GM11168 (cell line): Measurements from ENCODE around the gene CELA3A.
"Not testable (repeated sequence)": the region's sequence is repeated elsewhere in the genome, so short reads cannot be mapped to it uniquely, and the experiment has no call there.

Experiments
- in situ Hi-C: fragments of 300-500 bp; cut with MboI; formaldehyde crosslinking; loops from one replicate; pipeline ENCODE4 v1.12.0; 2022; ENCODE audit warnings: low sequenced_read_pairs; ENCODE audit not compliant: unreplicated experiment

Gene CELA3A

DNA sequence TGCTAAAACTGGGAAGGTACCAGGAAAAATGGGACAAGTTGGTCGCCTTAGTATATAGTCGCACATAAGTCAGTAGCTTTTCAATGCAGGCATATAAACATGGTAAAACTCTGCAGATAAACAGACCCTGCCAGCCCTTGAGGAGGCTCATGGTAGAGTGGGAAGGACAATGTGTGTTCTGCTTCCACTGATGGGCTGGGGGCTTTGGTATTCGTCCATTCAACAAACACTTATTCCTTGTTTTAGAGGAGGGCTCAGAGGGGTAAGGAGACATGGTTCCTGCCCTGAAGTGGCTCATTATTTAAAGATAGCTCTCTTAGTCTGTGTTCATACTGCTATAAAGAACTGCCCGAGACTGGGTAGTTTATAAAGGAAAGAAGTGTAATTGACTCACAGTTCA is 11.3 kb downstream of the CELA3A start:
- in situ Hi-C loops, result not testable (repeated sequence)

GRCh38 chr1:22014575-22015206 is 13.2 kb downstream of the CELA3A start:
- in situ Hi-C loops, result not testable (repeated sequence)

DNA sequence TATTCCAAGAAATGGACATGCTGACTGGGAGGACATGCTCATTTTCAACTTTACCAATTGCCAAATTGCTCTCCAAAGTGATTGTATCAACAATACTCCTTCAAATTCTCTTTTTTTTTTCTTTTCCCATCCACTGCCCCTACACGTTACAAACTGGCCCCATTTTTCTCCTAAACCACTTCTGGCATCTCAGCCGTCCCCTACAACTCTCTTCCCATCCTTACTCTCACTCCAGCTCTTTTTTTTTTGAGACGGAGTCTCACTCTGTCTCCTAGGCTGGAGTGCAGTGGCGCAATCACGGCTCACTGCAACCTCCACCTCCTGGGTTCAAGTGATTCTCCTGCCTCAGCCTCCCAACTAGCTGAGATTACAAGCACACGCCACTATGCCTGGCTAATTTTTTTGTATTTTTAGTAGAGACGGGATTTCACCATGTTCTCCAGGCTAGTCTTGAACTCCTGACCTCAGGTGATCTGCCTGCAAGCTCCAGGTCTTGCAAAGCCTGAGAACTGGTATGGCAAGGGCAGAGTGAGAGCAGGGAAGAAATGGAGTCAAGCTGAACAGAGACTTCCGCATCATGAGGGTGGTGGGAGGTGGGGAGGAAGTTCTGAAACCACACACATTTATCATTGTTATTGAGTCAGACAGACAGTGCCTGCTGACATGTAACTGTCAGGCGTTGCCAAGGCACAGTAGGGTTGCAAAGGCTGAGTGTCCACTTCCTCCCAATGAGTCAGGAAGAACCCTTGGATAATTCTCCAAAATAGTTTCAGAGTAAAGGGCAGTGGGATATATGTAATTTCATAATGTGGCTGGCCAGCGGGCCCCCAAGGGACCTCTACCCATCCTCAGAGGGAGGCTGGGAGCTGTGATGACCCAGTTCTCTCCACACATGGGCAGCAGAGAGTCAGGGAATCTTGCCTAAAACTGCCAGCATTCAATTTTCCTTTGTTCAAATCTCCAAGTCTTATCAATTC is 17.4 kb downstream of the CELA3A start:
- in situ Hi-C loops, result no loop called here

DNA sequence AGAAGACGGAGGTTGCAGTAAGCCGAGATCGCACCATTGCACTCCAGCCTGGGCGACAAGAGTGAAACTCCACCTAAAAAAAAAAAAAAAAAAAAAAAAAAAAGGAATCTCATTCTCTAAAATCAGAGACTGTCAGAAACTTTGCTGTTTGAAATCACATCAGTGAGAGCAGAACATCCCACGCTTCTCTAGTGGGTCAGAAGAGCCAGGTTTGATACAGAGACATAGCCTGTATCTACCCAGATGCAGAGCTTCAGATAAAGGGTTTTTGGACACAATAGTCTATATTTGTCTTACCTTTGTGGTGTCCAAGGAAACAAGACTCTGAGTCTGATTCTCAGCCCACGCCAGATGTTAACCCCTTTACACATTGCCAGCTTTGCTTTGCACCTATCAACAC is 19.6 kb downstream of the CELA3A start:
- in situ Hi-C loops, result no loop called here

DNA sequence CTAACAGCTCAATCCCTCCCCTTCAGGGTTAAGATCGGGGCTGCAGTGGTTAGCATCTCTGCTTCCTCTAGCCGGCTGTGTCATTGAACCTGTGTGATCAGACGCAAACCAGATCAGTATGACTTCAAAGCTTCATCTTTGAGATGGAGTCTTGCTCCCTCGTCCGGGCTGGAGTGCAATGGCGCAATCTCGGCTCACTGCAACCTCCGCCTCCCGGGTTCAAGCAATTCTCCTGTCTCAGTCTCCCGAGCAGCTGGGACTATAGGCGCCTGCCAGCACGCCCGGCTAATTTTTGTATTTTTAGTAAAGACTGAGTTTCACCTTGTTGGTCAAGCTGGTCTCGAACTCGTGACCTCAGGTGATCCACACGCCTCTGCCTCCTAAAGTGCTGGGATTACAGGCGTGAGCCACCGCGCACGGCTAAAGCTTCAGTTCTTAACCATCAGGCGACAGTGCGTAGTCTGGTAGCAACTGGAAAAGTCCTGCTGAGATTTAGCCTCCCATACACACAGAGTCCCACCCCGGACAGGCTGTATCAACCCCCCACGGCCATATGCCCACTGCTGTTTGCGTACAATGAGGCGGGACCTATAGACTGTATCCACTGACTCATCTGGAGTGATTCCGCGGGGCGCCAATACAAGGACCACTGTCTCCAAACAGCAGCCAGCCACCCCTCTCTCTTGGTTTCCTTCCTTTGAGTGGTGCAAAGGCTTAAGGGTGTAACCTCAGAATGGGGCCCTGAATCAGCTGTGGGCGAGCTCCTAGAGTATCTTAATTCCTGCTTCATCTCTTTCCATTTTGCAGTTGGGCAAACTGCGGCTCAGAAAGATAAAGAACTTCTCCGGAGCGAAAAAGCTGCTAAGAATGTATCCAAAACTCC is 23.3 kb downstream of the CELA3A start:
- in situ Hi-C loops, result no loop called here

DNA sequence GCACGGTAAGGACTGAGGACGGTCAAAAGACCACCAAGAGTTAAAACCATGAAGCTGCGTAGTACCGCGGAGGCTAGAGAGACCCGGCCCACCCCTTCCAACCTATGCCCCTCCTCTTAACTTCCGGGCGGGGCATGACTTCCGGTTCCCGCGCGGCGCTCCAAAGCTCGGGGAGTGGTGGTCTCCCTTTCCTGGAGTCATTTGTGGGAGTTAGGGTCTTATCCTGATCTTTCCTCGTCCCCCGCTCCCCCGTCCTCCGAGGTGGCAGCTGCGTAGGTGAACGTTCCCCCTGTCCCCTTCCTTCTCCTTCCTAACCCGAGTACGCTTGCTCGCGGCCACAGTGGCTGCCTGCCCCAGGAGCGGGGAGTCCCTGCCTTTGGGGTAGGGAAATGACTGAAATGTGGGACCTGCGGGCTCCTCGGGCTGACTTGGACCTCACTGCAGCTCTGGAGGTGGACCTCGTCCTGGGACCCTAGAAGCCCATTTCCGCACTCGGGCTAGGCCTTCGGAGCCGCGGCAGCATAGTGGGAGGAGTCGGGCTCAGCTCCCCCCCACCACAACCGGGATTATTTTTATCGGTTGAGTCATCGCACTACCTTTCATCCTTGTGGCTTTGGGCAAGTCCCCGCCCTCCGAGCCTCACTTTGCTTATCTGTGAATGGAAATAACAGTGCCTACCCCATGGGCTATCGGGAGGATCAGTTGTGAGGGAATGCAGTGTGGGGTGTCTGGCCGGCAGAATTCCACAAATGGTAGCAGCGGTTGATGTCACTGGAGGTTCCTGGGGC is 24.1 kb downstream of the CELA3A start:
- in situ Hi-C loops, result no loop called here

- in situ Hi-C loops, result no loop called here
These were observed 25.4 kb downstream of the CELA3A start for GRCh38 chr1:22026924-22027289.

- in situ Hi-C loops, result no loop called here
These were observed 28.6 kb downstream of the CELA3A start for GRCh38 chr1:22030057-22030456.

DNA sequence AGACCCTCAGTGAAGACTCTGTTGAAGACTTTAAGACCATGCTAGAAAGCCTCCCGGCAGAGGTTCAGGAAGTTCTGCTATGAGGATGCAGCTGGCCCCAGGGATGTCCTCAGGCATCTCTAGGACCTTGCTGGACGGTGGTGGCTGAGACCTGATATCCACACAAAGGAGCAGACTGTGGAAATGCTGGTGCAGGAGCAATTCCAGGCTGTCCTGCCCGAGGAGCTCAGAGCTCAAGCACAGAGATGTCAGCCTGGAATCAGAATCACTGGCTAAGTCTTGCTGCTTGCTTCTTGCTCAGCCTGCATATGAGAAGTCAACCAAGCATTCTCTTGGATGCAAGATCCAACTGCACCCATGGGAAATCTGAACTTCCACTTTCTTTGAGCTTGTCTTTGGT is 29.0 kb downstream of the CELA3A start:
- in situ Hi-C loops, result no loop called here

DNA sequence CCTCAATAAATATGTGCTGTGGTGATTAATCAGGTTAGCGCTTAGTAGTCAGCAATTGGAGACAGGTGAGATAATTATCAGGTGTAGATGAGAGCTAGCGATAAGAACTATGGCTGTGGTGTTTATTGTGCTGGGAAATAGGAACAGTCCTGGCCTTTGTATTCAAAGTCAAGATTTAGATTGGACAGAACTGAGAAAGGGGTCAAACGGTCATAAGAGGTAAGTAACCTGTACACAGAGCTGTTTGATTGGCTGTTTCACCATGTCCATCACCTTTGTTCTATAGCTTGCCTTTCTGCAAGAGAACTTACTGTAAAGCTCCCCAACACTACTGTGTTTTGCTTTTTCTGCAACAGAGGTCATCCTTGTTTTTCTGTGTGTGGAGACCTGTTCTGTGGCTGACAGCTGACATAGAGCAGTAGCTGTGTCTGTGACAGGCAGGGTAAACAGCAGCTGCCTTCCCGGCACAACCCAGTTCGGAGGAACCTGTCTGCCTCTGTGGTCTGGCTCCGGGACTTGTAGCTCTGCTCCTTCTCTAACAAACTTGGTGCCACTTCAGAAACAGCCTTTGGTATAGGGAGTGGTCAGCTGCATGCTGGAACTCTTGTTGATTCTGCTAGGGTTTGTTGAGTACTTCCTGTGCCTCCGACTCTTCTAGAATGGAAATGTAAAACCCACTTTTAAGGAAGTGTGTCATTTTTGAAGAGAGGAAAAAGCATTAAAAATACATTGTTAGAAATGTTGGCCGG is 29.9 kb downstream of the CELA3A start:
- in situ Hi-C loops, result no loop called here

DNA sequence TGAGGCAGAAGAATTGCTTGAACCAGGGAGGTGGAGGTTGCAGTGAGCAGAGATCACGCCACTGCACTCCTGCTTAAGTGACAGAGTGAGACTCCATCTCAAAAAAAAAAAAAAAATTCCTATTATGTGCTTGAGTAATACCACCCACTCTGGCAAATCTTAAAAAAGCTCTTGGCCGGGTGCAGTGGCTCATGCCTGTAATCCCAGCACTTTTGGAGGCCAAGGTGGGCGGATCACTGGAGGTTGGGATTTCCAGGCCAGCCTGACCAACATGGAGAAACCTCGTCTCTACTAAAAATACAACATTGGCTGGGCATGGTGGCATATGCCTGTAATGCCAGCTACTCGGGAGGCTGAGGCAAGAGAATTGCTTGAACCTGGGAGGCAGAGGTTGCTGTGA is 33.4 kb downstream of the CELA3A start:
- in situ Hi-C loops, result not testable (repeated sequence)

DNA sequence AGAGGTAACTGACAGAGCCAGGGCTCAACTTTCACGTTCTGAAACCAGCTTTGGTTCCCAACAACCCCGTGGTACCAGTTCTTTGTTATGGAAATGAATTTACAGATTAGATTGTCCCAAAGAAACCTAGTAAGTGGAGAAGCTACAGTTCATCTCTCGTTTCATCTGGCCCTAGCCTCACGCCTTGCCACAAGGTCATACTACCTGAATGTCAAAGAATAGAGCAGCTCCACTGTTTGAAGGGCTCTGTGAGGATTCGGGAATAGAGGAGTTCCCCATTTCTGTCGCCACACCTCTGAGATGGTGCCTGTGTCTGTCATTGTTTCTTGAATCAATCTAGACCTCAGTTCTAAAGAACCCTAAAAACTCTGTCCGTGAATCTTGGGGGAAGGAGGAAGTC is 36.1 kb downstream of the CELA3A start:
- in situ Hi-C loops, result no loop called here

DNA sequence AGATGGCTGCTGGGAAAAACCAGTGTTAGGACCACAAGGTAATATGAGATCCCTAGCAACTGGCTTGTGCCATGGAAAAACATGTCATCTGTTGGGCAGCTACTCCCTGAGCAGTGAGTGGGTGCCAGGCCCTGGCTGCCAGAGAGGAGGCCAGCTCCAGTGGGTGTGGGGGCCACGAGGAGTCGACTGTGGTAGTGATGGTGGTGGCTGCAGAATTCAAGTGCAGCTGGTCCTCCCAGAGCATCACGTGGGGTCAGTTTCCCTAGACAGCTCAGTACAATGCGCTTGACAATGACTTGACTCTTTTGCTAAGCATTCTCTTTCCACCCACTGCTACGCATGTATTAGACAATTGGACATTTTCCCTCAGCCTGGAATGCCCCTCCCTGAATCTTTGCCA is 36.6 kb downstream of the CELA3A start:
- in situ Hi-C loops, result no loop called here

- in situ Hi-C loops, result no loop called here
These were observed 38.3 kb downstream of the CELA3A start for GRCh38 chr1:22039594-22040285.

- in situ Hi-C loops, result no loop called here
These were observed 38.8 kb downstream of the CELA3A start for GRCh38 chr1:22040286-22040623.

DNA sequence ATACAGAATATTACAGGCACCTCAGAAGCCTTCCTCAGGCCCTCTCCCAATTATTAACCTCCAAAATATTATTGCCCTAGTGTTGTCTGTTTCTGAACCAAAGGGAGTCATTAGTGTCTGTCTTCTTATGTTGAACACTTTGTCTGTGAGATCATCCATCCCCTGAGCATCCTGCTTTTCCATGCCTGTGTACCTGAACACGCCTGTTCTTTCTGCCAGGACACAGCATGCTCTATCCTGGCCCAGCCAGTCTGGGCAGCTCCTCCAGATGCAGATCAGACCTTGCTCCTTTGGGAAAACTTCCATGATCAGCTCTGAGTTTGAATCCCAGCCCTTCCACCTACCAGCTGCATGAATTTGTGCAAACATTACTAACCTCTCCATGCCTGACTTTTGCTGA is 40.0 kb downstream of the CELA3A start:
- in situ Hi-C loops, result no loop called here

GRCh38 chr1:22043198-22043769 is 41.8 kb downstream of the CELA3A start:
- in situ Hi-C loops, result no loop called here

DNA sequence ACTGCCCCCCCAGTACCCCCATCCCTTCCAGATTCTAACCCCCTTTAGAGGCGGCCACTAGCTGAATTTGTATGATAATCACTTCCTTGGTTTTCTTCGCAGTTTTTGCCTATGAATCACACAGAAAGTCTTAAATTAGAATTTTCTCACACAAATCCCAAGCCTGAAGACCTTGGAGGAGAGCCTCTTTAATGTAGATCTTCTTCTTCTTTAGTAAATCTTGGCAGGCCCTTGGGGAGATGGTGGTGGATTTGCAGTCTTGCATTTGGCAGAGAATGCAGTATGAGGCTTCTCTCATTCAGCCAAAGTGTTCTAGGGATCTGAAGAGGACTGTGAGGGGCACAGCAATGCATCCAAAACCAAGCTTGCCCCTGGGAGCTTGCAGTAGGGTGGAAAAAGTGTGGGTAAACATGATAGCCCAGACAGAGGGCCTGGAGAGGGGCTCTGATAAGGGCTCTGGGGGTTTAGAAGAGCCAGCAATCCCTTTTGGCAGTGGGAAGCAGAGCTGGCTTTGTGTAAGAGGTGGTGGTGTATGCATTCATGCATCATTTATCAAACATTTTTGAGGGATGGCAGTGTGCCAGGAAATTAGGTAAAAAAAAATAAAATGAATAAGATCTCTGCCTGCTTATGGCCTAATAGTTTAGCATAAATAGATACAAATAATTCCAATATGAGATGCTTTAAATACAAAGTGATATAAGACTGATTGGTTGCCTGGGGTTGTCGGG is 43.4 kb downstream of the CELA3A start:
- in situ Hi-C loops, result no loop called here
